NCI-H146 (cell line): ENCODE results near the gene LRRC25.
"Not testable (repeated sequence)": the region's sequence is repeated elsewhere in the genome, so short reads cannot be mapped to it uniquely, and the experiment has no call there.

ENCODE experiments used
- DNase-seq: peaks from one replicate; lab custom pipeline; 2025; lab: John Stamatoyannopoulos, UW

LRRC25 gene

DNA sequence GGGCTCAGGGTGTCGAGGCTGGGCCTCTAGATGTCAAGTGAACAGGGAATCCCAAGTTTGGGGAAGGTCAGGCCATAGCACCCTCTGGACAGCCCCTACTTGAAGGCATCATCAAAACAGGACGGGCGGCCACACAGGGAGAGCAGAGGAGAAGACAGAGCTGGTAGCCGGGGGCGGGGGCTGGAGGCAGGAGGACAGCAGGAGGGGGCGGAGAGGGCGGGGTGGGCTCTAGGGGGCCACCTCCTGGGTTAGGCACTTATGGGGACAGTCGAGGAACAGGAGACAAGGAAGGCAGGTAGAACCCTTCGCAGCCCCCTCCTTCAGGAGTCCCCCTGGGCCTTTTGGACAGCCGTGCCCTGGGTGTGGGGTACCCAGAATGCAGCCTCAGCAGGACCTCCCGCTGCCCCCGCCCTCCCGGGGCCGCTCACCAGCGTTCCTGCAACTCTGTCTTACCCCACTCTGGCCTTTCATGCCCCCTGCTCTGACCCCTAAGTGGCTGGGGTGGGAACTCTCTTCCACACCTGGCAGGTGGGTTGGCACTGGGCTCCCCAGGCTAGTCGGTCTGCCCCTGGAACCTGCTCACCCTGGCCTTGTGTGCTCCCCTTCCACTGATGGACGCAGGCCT, 27.6 kb upstream of the LRRC25 start:
- no peak for DNase-seq

DNA sequence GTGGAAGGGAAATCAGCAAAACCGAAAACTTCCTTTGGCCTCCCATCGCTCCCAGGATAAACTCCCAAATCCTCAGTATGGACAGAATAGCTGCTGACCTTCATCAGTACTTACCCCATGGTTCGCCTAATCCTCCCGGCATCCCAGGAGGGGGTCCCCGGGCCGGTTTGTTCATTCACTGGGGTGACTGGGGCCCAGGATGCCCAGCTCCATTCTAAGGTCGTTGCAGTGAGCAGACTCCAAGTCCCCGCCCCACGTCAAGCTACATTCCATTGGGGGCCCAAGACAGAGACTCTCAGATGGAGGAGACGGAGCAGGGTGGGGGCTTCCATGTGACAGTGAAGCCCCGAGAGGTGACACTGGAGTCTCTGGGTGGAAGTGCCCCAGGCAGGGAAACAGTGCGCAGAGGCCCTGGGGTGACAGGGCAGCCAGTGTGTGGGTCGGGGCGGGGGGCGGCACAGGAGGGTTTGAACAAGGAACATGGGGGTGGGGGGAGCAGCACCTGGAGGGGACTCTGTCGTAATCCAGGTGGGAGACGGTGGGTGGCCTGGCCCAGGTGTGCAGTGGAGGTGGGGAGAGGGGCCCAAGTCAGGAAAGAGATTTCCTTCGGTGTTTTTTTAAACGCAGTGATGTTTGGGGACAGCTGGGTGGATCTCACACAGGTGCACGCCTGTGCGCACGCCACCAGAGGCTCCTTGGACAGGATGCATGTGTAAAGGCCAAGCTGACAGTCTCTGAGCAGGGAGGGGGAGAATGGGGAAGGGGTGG, 26.9 kb upstream of the LRRC25 start:
- no peak for DNase-seq

DNA sequence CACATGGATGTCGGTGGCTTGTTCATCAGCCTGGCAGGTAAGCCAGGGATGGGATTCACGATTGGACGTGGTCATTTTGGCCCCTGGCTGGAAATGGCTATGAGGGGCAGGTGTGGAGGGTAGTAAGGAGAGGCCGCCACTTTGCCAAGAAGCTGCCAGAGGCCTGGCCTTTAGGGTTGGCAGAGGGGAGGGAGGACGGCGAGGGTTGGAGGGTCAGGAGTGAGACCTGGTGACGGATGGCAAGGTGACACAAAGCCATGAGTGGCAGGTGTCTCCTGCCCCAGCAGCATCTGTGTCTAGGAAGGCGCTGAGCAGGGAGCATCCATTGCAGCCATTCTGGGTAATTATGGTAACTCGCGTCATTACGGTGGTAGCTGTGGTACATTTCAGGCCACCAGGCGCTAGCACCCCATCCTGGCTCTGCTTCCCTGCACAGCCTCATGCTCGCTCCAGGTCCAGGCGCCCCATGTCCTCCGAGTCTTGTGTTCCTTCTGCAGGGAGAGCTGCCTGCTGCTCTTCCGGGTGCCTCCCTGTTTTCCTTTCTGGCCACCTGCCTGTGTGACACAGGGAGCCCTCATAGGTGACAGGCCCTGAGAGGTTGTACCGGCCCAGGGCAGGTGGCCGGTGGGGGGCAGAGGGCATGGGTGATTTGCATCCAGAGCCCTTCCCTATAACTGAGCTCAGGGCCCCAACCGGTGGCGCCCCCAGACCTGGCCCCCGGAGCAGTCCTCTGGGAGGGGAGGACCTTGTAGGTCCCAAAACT, 26.0 kb upstream of the LRRC25 start:
- no peak for DNase-seq

DNA sequence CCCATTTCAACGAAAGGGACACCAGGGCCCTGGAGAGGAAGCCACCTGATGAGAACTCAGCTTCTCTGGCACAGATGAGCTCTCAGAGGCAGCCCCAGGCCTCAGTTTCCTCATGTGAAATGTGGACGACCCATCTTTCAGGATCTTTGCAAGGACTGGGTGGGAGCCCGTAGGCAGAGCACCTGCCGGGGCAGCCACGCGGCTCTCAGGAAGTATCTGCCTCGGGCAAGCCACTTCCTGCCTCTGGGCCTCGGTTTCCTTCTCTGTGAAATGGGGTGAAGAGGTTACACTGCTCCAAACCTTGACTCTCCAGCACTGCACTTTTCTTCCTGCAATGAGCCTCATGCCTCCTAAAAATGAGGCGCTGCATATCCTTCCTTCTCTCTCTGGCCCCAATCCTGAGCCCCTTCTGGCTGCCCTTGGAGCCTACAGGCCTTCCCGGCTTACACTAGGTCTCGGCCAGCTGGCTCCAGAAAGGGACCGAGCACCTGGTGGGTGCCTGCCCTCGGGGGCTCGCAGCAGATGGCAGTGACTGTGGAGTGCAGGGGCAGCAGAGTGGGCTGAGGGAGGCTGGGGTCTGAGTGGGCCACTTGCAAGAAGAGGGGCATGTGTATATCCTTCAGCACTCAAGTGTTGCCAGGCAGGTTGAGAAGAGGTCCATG, 25.2 kb upstream of the LRRC25 start:
- DNase-seq: no peak

DNA sequence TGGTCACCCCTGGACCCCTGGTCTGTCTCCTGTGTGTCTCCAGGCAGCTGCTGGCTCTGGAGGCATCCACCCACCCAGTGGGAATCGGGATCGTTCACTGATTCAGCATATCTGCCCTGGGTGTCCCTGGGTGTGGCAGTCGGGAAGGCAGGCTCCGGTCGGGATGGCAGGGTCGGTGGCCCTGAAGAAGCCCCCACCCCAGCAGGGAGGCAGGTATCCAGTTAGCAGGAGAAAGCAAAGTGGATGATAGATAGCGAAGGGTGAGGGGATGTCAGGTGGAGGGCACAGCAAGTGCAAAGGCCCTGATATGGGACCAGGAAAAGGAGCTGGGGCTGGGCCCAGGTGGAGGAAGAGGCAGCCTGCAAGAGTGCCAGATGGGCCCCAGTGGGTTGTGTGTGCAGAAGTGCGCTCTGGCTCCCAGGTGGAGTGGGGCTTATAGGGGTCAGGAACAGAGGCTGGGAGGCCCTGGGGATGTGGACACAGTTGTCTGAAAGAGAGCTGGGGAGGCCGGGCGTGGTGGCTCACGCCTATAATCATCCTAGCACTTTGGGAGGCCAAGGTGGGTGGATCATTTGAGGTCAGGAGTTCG, 24.0 kb upstream of the LRRC25 start:
- DNase-seq: no peak

DNA sequence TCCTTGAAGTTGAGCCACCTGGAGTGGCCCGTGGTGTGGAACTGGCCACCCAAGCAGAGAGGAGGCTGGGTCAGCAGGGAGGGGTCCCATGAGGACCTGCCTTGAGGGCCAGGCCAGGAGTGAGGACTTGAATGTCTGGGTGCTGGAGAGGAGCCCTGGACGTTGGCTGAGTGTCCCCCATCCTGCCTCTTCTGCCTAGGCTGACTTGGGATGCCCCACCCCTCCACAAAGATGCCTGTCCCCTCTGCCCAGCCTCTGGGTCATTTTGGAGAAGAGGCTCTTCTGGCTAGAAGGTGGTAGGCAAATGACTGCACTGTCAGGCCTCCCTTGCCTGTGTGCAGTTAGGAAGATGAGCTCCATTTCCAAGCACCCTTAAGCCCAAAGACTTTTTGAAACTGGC, 23.5 kb upstream of the LRRC25 start:
- DNase-seq: no peak

DNA sequence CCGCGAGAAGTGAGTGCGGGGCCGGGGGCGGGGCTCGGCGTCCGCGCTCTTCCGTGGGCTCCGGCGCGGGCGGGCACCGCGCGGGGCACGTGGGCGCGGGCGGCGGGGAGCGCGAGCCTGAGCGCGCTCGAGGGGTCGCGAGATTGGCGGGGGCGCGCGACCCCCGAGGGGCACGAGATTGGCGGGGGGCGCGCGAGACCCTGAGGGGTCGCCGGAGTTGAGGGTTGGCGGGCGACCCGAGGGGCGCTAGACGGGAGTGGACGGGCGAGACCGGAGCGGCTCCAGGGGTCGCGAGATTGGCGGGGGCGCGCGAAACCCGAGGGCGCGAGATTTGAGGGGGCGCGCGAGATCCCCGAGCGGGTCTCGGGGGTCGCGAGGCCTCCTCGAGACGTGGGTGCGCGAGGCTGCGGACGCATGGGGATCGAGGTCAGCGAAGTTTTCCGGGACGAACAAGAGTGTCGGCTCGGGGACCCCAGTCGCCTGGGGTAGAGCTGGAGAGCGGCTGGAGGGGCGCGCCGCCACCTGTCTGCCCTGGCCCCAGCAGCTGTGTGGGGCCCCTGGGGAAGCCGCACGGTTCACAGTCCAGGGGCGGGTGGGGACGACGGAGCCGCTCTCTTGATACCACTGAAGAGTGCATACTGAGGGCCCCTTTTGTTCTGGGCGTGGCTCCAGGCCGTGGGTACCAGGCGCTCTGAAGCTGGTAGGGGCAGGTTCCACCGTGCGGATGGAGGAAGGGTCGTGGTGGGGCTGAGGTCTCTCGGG, 22.5 kb upstream of the LRRC25 start:
- DNase-seq: peak; percentile 48

DNA sequence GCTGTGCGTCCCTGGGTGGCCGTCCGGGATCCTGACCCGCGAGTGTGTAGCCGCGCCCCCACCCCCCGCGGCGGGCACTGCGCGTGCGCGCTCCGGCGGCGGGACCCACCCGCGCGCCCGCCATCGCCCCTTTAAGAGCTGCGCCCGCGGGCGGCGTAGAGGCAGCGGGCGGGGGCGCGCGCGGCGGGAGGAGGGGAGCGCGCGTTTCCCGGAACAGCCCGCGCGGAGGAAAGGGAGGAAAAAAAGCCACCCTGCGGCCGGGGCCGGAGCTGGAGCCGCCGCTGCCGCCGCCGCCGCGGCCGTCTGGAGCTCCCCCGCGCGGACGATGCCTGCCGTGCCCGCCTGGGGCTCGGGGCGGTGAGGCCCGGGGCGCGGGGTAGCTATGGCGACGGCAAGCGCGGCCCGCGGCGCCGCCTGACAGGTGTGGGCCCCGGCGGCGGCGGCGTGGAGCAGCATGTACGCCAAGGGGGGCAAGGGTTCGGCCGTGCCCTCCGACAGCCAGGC, 21.8 kb upstream of the LRRC25 start, which contains the start of gene SSBP4:
SSBP4 (plus strand) TSS at position 204 of the 504 bp plus-strand sequence; CDS start at position 455, 251 bp downstream.
- peak; percentile 90 for DNase-seq

DNA sequence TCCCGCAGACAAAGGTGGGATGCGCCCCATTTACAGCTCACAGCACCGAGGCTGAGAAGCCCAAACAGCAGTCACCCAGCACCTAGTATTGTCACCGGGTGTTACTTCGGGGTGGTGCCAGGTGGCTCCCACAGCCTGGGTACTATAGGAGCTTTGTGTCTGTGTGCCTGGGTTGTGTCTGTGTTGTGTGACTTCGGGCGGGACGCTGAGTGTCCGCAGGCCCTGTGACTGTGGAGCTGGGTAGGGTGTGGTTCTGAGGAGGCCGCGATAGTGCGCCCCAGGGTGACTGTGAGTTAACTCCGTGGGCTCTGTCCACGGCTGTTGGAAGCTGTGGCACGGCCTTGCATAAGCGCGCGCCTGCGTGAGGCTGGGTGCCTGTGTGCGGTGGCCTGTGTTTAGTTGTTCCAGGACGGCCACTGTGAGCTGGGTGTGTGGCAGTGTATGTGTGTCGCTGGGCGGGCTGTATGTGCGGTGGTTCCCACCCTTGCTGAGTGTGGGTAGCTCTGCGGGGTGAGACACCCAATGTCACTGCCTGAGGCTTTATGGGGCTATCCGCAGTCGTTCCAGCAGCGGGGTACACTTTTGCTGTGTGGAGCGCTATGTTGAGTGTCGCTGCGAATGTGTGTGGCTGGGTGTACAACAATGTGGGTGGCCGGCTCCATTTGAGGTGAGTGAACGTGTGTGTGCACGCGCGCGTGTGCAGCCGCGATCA, 21.2 kb upstream of the LRRC25 start:
- peak; percentile 68 for DNase-seq

DNA sequence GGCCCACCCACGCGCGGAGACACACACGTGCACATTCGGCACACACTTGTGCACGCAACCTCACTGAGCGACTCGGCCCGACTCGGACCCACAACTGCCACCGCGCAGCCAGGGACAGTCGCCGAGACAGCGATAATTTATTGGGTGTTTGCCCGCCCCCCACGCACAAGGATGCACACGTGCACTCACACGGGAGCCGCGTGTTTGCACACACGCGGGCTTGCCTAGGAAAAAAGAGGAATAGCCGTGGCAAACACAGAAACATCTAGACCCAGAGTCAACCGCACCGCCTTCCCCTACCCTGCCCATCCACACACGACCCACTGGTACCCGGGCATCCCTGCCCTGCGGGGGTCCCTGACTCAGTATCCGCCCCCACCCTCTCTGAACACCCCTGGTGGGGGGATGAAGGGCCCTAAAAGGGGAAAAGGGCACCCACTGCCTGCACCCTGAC, 20.6 kb upstream of the LRRC25 start:
- no peak for DNase-seq

DNA sequence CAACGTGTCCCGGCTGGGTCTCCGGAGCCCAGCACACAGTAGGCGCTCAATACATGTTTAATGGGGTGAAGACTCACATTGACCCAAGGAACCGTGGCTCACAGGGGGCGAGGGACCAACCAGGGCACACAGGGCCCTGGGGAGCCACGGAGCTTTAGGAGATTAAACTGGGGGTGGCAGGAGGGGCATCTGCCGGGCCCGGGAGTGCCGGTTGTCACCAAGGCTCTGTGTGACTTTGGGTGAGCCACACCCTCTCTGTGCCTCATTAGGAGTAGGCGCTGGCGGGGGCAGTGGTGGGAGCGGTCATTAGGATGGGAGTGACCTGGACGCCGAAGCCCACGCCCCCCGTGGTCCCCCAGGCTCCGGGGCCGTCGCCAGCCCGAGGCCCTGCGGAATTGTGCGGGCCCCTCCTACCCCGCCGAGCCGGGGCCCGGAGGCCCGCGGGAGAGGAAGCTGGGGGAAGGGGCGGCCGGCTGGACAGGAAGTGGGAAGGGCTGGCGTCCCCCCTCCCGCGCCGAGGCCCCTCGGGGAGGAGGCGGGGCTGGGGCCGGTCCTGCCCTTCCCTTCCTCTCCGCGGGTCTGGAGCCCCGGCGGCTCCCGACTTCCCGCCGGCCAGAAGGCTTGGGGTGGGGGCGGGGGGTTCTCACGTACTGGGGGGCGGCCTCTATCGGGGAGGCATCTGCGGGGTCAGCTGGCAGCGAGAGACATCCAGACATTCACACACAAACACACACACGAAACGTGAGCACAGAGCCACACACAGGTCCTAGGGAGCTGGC, 20.0 kb upstream of the LRRC25 start:
- DNase-seq: peak; percentile 90

DNA sequence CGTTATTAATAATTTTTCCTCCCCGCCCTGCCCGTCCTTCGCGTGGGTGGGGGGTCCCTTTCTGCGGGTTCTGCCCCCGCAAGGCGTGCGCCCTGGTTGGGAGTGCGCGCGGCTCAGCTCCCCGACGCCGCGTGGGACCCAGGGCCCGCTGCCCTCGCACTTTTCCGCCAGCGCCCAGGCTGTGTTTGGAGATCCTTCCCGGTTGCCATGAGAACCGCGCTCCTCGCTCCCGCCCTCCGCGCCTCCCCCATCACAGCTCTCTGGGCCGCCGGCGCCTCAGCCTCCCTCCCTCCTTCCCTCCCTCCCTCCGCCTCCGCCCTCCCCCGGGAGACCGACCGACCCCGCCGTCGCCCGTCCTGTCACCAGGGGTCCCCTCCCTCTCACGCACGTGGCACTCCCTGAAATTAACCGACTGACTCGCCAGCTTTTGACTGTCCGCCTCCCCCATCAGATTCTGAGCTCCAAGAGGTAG, 19.4 kb upstream of the LRRC25 start:
- DNase-seq: peak; percentile 91

DNA sequence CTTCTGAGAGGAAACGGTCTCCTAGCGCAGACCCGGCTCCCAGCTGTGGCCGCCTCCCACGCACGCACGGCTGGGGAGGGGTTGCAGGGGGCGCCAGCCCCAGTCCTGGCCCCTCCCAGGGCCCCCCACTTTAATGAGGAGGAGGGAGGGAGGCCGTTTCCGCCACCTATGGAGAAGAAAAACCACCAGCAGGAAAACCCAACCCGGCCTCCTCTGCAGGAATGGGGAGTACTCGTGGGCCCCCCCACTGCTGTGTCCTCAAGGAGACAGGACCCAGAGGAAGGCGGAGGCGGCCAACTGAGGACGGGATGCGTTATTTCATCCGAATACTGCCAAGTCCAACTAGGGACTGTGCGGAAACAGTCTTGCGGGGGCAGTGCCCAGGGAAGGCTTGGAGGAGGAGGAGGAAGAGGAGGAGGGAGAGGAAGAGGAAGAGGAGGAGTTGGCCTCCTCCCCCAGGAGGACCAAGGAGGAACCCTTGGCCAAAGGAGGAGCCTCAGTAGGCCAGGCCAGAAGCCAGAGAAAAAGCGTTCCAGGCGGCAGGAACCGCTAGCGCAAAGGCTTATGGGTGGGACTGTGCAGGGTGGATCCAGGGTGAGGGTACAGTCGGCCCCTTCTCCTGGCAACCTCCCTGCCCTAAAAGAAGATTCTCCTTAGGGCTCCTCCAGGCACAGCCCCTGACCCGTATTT, 17.9 kb upstream of the LRRC25 start:
- peak; percentile 81 for DNase-seq

DNA sequence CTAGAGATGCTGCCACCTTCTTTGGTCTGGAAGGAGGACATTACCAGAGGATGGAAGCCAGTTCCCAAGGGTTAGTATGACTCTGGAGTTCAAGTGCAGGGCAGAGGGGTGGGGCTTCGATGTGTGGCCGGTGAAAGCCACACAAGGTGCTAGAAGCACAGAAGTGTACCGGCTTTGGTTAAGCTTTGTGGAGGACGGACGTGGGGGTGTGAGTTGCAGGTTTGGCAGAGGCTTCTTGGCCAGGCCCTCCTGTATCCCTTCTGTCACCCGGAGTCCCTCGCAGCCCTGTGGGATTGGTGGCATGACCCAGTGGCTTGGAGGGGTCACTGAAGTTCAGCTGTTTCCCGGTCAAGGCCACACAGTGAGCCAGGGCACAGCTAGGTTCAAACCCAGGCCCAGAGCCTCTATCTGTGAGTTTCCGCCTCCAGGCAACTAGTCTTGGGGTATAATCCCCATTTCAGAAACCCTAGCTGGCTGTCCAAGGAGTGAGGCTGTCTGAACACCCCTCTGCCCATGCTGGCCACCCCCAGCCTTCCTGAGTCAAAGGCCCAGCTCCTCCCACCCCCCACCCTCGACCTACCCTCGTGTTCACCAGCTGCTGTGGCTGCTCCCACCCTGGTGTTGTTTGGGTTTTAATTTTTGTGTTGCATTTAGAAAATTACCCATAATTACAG, 17.2 kb upstream of the LRRC25 start:
- DNase-seq: no peak

DNA sequence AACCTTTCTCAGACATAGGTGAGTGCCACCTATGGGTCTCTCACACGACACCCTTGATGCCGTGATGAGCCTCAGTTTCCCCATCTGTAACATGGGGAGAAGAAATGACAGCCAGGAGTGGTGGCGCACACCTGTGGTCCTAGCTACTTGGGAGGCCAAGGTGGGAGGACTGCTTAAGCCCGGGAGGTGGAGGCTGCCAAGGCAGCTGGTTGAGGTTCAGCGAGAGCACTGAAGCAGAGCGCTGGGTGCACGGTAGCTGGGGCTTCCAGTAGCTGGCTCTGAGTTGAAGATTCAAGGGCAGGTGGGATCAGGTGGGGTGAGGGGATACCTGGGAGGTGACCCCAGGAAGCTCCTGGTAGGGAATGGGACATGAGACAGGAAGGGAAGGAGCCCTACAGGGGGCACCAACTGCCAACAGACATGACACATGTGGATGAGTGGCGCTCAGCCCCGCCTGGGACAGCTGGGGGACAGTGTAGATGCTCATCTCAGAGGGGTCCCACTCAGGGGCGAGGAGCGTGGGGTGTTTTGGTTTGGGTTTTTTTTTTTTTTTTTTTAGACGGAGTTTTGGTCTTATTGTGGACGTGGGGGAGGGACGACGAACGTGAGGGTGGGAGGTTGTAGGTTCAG, 15.3 kb upstream of the LRRC25 start:
- DNase-seq: no peak

DNA sequence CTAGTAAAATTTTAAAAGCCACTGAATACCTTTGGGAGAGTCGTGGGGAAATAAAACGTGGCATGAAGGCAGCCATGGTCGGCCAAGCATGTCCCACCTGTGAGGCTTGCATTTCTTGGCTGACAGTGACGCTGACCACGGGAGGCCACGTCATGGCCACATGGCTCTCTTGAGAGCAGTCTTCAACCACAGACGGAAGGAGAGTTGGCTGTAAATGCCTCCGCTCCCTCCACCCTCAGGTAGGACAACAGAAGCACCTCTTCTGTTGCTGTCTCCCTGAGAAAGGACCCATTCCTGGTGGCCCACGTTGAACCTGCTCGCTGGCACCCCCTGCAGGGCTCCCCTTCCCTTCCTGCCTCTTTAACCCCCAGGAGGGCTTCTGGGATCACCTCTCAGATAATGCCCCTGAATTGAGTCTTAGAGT, 10.6 kb upstream of the LRRC25 start:
- peak; percentile 40 for DNase-seq

DNA sequence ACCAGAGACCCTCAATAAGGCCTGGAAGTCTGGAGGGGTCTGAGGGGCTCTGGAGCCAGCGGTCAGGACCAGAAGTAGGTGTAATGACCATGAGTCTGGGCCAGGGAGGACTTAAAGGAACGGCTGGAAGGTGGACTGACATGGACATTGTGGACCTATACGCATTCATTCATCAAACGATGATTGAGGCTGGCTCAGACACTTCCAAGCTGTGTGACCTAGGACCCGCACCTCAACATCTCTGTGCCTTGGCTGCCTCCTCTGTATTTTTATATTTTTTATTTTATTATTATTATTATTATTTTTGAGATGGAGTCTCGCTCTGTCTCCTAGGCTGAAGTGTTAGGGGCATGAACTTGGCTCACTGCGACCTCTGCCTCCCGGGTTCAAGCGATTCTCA, 9.3 kb upstream of the LRRC25 start:
- DNase-seq: no peak

DNA sequence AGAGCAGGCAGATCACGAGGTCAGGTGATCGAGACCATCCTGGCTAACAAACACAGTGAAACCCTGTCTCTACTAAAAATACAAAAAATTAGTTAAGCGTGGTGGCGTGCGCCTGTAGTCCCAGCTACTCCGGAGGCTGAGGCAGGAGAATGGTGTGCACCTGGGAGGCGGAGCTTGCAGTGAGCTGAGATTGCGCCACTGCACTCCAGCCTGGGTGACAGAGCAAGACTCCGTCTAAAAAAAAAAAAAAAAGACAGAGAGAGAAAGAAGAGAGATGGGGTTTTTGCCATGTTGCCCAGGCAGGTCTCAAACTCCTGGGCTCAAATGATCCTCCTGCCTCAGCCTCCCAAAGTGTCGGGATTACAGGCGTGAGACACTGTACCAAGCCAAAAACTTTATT, 8.3 kb upstream of the LRRC25 start:
- not testable (repeated sequence) for DNase-seq
